WTC11 (cell line): ENCODE measurements around the gene RBCK1. TPM values are rescaled to one million over a fixed set of nuclear protein-coding genes. Genes with fewer than 3 reads are reported as not detected.

ENCODE experiments used
- ATF1 ChIP-seq: sonication (generic); formaldehyde crosslinking; IDR thresholded peaks from 2 replicates; pipeline ENCODE4 v1.8.1; 2023; ENCODE audit warnings: mild to moderate bottlenecking, moderate library complexity, missing genetic modification reagents
- CBFB ChIP-seq: sonication (generic); formaldehyde crosslinking; IDR thresholded peaks from 2 replicates; pipeline ENCODE4 v1.8.1; 2022; ENCODE audit warnings: mild to moderate bottlenecking, low read depth, missing genetic modification reagents
- FOXJ3 ChIP-seq: sonication (generic); formaldehyde crosslinking; IDR thresholded peaks from 2 replicates; pipeline ENCODE4 v1.9.0; 2021; ENCODE audit warnings: missing genetic modification reagents, mild to moderate bottlenecking, borderline replicate concordance
- FOXK1 ChIP-seq: sonication (generic); formaldehyde crosslinking; IDR thresholded peaks from 2 replicates; pipeline ENCODE4 v1.8.0; 2022; ENCODE audit warnings: mild to moderate bottlenecking, moderate library complexity, missing genetic modification reagents
- GRHL2 ChIP-seq: fragments of 250-450 bp; sonication (Bioruptor Pico); IDR thresholded peaks from 2 replicates; pipeline ENCODE4 v1.8.0; 2022; ENCODE audit warnings: mild to moderate bottlenecking, moderate library complexity; ENCODE audit not compliant: insufficient replicate concordance, severe bottlenecking
- JAZF1 ChIP-seq: fragments of 250-450 bp; sonication (Bioruptor Pico); IDR thresholded peaks from 2 replicates; pipeline ENCODE4 v1.9.0; 2021; ENCODE audit warnings: moderate library complexity, mild to moderate bottlenecking, inconsistent platforms
- KAT7 ChIP-seq: sonication (generic); formaldehyde crosslinking; IDR thresholded peaks from 2 replicates; pipeline ENCODE4 v1.8.1; 2023; ENCODE audit warnings: missing genetic modification reagents, mild to moderate bottlenecking, borderline replicate concordance
- NFE2L1 ChIP-seq: sonication (generic); formaldehyde crosslinking; IDR thresholded peaks from 2 replicates; pipeline ENCODE4 v1.8.1; 2023; ENCODE audit warnings: missing genetic modification reagents
- NR1H2 ChIP-seq: sonication (generic); formaldehyde crosslinking; IDR thresholded peaks from 2 replicates; pipeline ENCODE4 v1.9.0; 2021; ENCODE audit warnings: mild to moderate bottlenecking, moderate library complexity, missing genetic modification reagents
- RELA ChIP-seq: sonication (generic); formaldehyde crosslinking; IDR thresholded peaks from 2 replicates; pipeline ENCODE4 v1.8.1; 2022; ENCODE audit warnings: missing genetic modification reagents, mild to moderate bottlenecking, borderline replicate concordance
- SOX15 ChIP-seq: fragments of 250-450 bp; sonication (Bioruptor Pico); IDR thresholded peaks from 2 replicates; pipeline ENCODE4 v1.9.0; 2021; ENCODE audit warnings: mild to moderate bottlenecking
- SP1 ChIP-seq: sonication (generic); formaldehyde crosslinking; conservative IDR thresholded peaks from 2 replicates; pipeline ENCODE4 v1.8.1; 2022; ENCODE audit warnings: missing genetic modification reagents
- ZBTB21 ChIP-seq: sonication (generic); formaldehyde crosslinking; IDR thresholded peaks from 2 replicates; pipeline ENCODE4 v1.8.1; 2023; ENCODE audit warnings: mild to moderate bottlenecking, missing genetic modification reagents, borderline replicate concordance
- ZNF121 ChIP-seq: sonication (generic); formaldehyde crosslinking; IDR thresholded peaks from 2 replicates; pipeline ENCODE4 v1.8.0; 2023; ENCODE audit warnings: missing genetic modification reagents
- ZNF232 ChIP-seq: sonication (generic); formaldehyde crosslinking; IDR thresholded peaks from 2 replicates; pipeline ENCODE4 v1.8.0; 2022; ENCODE audit warnings: mild to moderate bottlenecking, missing genetic modification reagents
- ZNF416 ChIP-seq: fragments of 250-450 bp; sonication (Bioruptor Pico); IDR thresholded peaks from 2 replicates; pipeline ENCODE4 v1.9.0; 2021; ENCODE audit warnings: mild to moderate bottlenecking, inconsistent platforms
- ZNF423 ChIP-seq: fragments of 250-450 bp; sonication (Bioruptor Pico); IDR thresholded peaks from 2 replicates; pipeline ENCODE4 v2.1.2; 2022; ENCODE audit warnings: mild to moderate bottlenecking, moderate library complexity
- ZNF532 ChIP-seq: fragments of 250-450 bp; sonication (Bioruptor Pico); IDR thresholded peaks from 2 replicates; pipeline ENCODE4 v1.9.0; 2021; ENCODE audit warnings: mild to moderate bottlenecking, borderline replicate concordance
- total RNA-seq: library from RNA; stranded (reverse); gene quantifications from 3 replicates; pipeline ENCODE4 v1.2.3, GENCODE V29; 2021
- TF ChIP-seq, protein P1 (sequence below): sonication (generic); formaldehyde crosslinking; IDR thresholded peaks from 2 replicates; pipeline ENCODE4 v1.8.1; 2023; ENCODE audit warnings: mild to moderate bottlenecking, missing genetic modification reagents, moderate library complexity
- TF ChIP-seq, protein P2 (sequence below): sonication (generic); formaldehyde crosslinking; IDR thresholded peaks from 2 replicates; pipeline ENCODE4 v1.8.1; 2023; ENCODE audit warnings: mild to moderate bottlenecking, missing genetic modification reagents, moderate library complexity
- TF ChIP-seq, protein P3 (sequence below): fragments of 250-450 bp; sonication (Bioruptor Pico); IDR thresholded peaks from 2 replicates; pipeline ENCODE4 v1.8.0; 2021; ENCODE audit warnings: mild to moderate bottlenecking

RBCK1 gene
- total RNA-seq, 1 experiment from 2014 or later: 75.2 TPM

- no peak for TF ChIP-seq ZNF532 (CRISPR knock-in tag)
- TF ChIP-seq, protein P1, sequence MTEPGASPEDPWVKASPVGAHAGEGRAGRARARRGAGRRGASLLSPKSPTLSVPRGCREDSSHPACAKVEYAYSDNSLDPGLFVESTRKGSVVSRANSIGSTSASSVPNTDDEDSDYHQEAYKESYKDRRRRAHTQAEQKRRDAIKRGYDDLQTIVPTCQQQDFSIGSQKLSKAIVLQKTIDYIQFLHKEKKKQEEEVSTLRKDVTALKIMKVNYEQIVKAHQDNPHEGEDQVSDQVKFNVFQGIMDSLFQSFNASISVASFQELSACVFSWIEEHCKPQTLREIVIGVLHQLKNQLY (CRISPR knock-in tag): no peak
- TF ChIP-seq, protein P2, sequence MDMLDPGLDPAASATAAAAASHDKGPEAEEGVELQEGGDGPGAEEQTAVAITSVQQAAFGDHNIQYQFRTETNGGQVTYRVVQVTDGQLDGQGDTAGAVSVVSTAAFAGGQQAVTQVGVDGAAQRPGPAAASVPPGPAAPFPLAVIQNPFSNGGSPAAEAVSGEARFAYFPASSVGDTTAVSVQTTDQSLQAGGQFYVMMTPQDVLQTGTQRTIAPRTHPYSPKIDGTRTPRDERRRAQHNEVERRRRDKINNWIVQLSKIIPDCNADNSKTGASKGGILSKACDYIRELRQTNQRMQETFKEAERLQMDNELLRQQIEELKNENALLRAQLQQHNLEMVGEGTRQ: no peak
- no peak for TF ChIP-seq ZNF416 (CRISPR knock-in tag)
- no peak for TF ChIP-seq FOXJ3 (CRISPR knock-in tag)
- TF ChIP-seq ZNF121 (CRISPR knock-in tag): no peak
- 0 out of 2 replicates have a peak, but pooled peaks have one; percentile 7 for TF ChIP-seq SP1 (CRISPR knock-in tag)
- 0 out of 2 replicates have a peak, but pooled peaks have one; percentile 46 for TF ChIP-seq ZNF232 (CRISPR knock-in tag)
- TF ChIP-seq ZBTB21 (CRISPR knock-in tag): no peak
- no peak for TF ChIP-seq NR1H2
- TF ChIP-seq RELA (CRISPR knock-in tag): no peak
- 0 out of 2 replicates have a peak, but pooled peaks have one; percentile 76 for TF ChIP-seq KAT7 (CRISPR knock-in tag)
- TF ChIP-seq GRHL2 (CRISPR knock-in tag): no peak
- TF ChIP-seq FOXK1 (CRISPR knock-in tag): peak; percentile 45; the same call in 1 of the 2 replicates
- TF ChIP-seq ZNF423: no peak
- no peak for TF ChIP-seq SOX15 (CRISPR knock-in tag)
- no peak for TF ChIP-seq NFE2L1
- TF ChIP-seq, protein P3, sequence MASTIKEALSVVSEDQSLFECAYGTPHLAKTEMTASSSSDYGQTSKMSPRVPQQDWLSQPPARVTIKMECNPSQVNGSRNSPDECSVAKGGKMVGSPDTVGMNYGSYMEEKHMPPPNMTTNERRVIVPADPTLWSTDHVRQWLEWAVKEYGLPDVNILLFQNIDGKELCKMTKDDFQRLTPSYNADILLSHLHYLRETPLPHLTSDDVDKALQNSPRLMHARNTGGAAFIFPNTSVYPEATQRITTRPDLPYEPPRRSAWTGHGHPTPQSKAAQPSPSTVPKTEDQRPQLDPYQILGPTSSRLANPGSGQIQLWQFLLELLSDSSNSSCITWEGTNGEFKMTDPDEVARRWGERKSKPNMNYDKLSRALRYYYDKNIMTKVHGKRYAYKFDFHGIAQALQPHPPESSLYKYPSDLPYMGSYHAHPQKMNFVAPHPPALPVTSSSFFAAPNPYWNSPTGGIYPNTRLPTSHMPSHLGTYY (CRISPR knock-in tag): no peak
- no peak for TF ChIP-seq ATF1 (CRISPR knock-in tag)
- TF ChIP-seq CBFB (CRISPR knock-in tag): no peak
- TF ChIP-seq JAZF1 (CRISPR knock-in tag): no peak
- TF ChIP-seq, all 79 proteins: peak for 18
These were observed at the start of gene RBCK1 (continued) for GRCh38 chr20:407953-408842.
